OCI-LY1 (cell line): ENCODE data around the gene SLC6A19.

Experiments used
- CTCF ChIP-seq: fragments of 200-600 bp; sonication (generic), shearing (Covaris generic); IDR thresholded peaks from 2 replicates; pipeline ENCODE4 v1.5.1; 2017; ENCODE audit warnings: mild to moderate bottlenecking, antibody characterized with exemption, low read length, moderate library complexity, mixed read lengths
- EZH2 ChIP-seq: fragments of 200-600 bp; sonication (generic), shearing (Covaris generic); IDR thresholded peaks from 2 replicates; pipeline ENCODE4 v1.8.0; 2017; ENCODE audit warnings: borderline replicate concordance, mixed run types, mild to moderate bottlenecking, antibody characterized with exemption, low read length, moderate library complexity, mixed read lengths

- TF ChIP-seq CTCF, result no peak
- TF ChIP-seq EZH2, result no peak
These were observed 46.0 kb upstream of the SLC6A19 start for GRCh38 chr5:1155191-1156032.
